ENCODE data around the gene PDE1C.

DNA sequence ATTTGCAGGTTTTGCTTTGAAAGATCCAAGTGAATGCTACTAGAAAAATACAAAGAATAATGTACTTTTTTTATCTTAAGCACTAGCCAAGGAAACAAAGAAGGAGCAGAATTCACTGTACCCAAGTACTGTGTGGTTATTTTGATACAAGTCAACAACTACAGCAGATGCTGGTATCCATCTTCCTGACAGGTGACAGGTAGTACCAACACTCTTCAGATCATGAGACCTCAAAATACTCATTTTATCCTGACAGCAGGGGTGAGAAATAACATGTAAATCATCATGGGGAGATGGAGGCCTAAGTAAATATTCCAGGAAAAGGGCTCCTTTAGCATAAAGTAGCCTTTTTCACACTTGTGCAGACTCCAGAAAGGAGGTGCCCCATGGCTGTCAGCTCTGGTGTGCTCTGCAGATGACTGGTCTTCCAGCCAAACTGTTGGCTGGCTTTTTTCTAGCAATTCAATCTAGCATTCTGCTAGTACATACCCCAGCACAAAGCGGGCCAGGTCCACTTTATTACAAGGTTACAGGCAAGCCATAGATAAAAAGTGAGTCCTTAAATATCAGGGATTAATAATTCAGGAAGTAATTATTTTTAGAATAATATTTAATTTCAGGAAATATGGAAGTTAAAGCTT is 90.4 kb downstream of the PDE1C start:
- TF ChIP-seq, protein P1, sequence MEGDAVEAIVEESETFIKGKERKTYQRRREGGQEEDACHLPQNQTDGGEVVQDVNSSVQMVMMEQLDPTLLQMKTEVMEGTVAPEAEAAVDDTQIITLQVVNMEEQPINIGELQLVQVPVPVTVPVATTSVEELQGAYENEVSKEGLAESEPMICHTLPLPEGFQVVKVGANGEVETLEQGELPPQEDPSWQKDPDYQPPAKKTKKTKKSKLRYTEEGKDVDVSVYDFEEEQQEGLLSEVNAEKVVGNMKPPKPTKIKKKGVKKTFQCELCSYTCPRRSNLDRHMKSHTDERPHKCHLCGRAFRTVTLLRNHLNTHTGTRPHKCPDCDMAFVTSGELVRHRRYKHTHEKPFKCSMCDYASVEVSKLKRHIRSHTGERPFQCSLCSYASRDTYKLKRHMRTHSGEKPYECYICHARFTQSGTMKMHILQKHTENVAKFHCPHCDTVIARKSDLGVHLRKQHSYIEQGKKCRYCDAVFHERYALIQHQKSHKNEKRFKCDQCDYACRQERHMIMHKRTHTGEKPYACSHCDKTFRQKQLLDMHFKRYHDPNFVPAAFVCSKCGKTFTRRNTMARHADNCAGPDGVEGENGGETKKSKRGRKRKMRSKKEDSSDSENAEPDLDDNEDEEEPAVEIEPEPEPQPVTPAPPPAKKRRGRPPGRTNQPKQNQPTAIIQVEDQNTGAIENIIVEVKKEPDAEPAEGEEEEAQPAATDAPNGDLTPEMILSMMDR (IDR thresholded peaks at IDR 0.05; ENCODE audit: low read depth, low read length): no peak
- TF ChIP-seq, protein P2, sequence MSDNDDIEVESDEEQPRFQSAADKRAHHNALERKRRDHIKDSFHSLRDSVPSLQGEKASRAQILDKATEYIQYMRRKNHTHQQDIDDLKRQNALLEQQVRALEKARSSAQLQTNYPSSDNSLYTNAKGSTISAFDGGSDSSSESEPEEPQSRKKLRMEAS (IDR thresholded peaks at IDR 0.05; ENCODE audit: low read depth, low read length): no peak
- TF ChIP-seq POLR2A (IDR thresholded peaks at IDR 0.05; ENCODE audit: extremely low read depth, insufficient read length): no peak
- no peak for TF ChIP-seq MYC (IDR thresholded peaks at IDR 0.05; ENCODE audit: low read depth, low read length)

Data from NB4 (cell line).